DOHH2 (cell line): ENCODE results near the gene CMPK2.

Source experiments
- H3F3A ChIP-seq: fragments of 200-600 bp; sonication (generic), shearing (Covaris generic); 2 replicates; pipeline ENCODE4 v1.6.0; 2016; ENCODE audit warnings: antibody characterized with exemption, mild to moderate bottlenecking; ENCODE audit not compliant: control insufficient read depth, insufficient read depth
- H3K27ac ChIP-seq: fragments of 200-600 bp; sonication (generic); 2 replicates; pipeline ENCODE4 v1.5.1; 2014; ENCODE audit warnings: low read depth, mild to moderate bottlenecking, low read length, moderate library complexity
- H3K27me3 ChIP-seq: fragments of 200-600 bp; sonication (generic); 2 replicates; pipeline ENCODE4 v1.6.1; 2014; ENCODE audit warnings: mild to moderate bottlenecking, low read length, mixed read lengths; ENCODE audit not compliant: control insufficient read depth
- H3K36me3 ChIP-seq: fragments of 200-600 bp; sonication (generic); 2 replicates; pipeline ENCODE4 v1.6.1; 2014; ENCODE audit warnings: mild to moderate bottlenecking, low read length, moderate library complexity, mixed read lengths; ENCODE audit not compliant: control insufficient read depth
- H3K4me1 ChIP-seq: fragments of 200-600 bp; sonication (generic); 2 replicates; pipeline ENCODE4 v1.6.1; 2014; ENCODE audit warnings: mild to moderate bottlenecking, low read length, mixed read lengths; ENCODE audit not compliant: control insufficient read depth
- H3K4me2 ChIP-seq: fragments of 200-600 bp; sonication (generic); 2 replicates; pipeline ENCODE4 v1.6.0; 2014; ENCODE audit warnings: mild to moderate bottlenecking, low read length, moderate library complexity
- H3K4me3 ChIP-seq: fragments of 200-600 bp; sonication (generic); 2 replicates; pipeline ENCODE4 v1.5.1; 2014; ENCODE audit warnings: mild to moderate bottlenecking, low read length, mixed read lengths
- H3K79me2 ChIP-seq: fragments of 200-600 bp; sonication (generic); 2 replicates; pipeline ENCODE4 v1.6.1; 2014; ENCODE audit warnings: mild to moderate bottlenecking, low read length, mixed read lengths; ENCODE audit not compliant: control insufficient read depth
- H3K9me2 ChIP-seq: fragments of 200-600 bp; sonication (generic); replicated peaks from 2 replicates; pipeline ENCODE4 v1.6.1; 2014; ENCODE audit warnings: mild to moderate bottlenecking, low read length, mixed read lengths; ENCODE audit not compliant: control insufficient read depth
- H3K9me3 ChIP-seq: fragments of 200-600 bp; sonication (generic); 2 replicates; pipeline ENCODE4 v1.6.1; 2014; ENCODE audit warnings: antibody characterized with exemption, low read length, mixed read lengths; ENCODE audit not compliant: control insufficient read depth, insufficient read depth
- H4K20me1 ChIP-seq: fragments of 200-600 bp; sonication (generic); 2 replicates; pipeline ENCODE4 v1.6.0; 2014; ENCODE audit warnings: low read depth, mild to moderate bottlenecking, antibody characterized with exemption, low read length, moderate library complexity; ENCODE audit not compliant: control insufficient read depth, insufficient read depth
- EZH2phosphoT487 ChIP-seq: fragments of 200-600 bp; sonication (generic); IDR thresholded peaks from 2 replicates; pipeline ENCODE4 v1.6.1; 2017; ENCODE audit warnings: borderline replicate concordance, mild to moderate bottlenecking, antibody characterized with exemption, low read length, moderate library complexity, mixed read lengths
- TF ChIP-seq, protein P1 (sequence below): fragments of 200-600 bp; sonication (generic); IDR thresholded peaks from one replicate; pipeline ENCODE4 v1.5.1; 2014; ENCODE audit warnings: antibody characterized with exemption, mild to moderate bottlenecking, low read depth, low read length; ENCODE audit not compliant: poor library complexity, severe bottlenecking

The CMPK2 gene

GRCh38 chr2:6800553-6800952 is 65.2 kb downstream of the CMPK2 start:
- TF ChIP-seq, protein P1, sequence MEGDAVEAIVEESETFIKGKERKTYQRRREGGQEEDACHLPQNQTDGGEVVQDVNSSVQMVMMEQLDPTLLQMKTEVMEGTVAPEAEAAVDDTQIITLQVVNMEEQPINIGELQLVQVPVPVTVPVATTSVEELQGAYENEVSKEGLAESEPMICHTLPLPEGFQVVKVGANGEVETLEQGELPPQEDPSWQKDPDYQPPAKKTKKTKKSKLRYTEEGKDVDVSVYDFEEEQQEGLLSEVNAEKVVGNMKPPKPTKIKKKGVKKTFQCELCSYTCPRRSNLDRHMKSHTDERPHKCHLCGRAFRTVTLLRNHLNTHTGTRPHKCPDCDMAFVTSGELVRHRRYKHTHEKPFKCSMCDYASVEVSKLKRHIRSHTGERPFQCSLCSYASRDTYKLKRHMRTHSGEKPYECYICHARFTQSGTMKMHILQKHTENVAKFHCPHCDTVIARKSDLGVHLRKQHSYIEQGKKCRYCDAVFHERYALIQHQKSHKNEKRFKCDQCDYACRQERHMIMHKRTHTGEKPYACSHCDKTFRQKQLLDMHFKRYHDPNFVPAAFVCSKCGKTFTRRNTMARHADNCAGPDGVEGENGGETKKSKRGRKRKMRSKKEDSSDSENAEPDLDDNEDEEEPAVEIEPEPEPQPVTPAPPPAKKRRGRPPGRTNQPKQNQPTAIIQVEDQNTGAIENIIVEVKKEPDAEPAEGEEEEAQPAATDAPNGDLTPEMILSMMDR = no peak
- no peak for TF ChIP-seq EZH2phosphoT487
- Histone ChIP-seq H3K4me1 (peaks cover 80% of the 10 kb centered on the region), H3K79me2 (no peaks in the 10 kb centered on the region), H3K27ac (no peak overlapping the region), H3K27me3 (no peaks in the 10 kb centered on the region), H4K20me1 (no peaks in the 10 kb centered on the region), H3K36me3 (peaks cover 23% of the 10 kb centered on the region), H3F3A (no peaks in the 10 kb centered on the region), H3K9me3 (no peaks in the 10 kb centered on the region), H3K4me3 (no peak overlapping the region), H3K4me2 (no peak overlapping the region), H3K9me2 (no peaks in the 10 kb centered on the region)
